HCEC 1CT (cell line): ENCODE measurements around the gene PPP2R3B.
"Not testable (repeated sequence)": the region's sequence is repeated elsewhere in the genome, so short reads cannot be mapped to it uniquely, and the experiment has no call there.

ENCODE experiments used
- DNase-seq: peaks from one replicate; pipeline ENCODE4 v3.0.0-alpha.2; 2017

Gene PPP2R3B

GRCh38 chrX:351736-352135, 35.0 kb downstream of the PPP2R3B start:
- DNase-seq = no peak

GRCh38 chrX:351324-351641, 35.4 kb downstream of the PPP2R3B start:
- DNase-seq = not testable (repeated sequence)

- DNase-seq = no peak
These were observed 36.0 kb downstream of the PPP2R3B start for GRCh38 chrX:350534-351323.

- DNase-seq = no peak
These were observed 36.6 kb downstream of the PPP2R3B start for GRCh38 chrX:350148-350533.

- DNase-seq = no peak
These were observed 37.0 kb downstream of the PPP2R3B start for GRCh38 chrX:349702-350101.

GRCh38 chrX:349196-349595, 37.5 kb downstream of the PPP2R3B start:
- no peak for DNase-seq

GRCh38 chrX:348461-349117, 38.1 kb downstream of the PPP2R3B start:
- DNase-seq = no peak

GRCh38 chrX:347351-348117, 39.2 kb downstream of the PPP2R3B start:
- no peak for DNase-seq

- DNase-seq = no peak
These were observed 40.5 kb downstream of the PPP2R3B start for GRCh38 chrX:346034-346813.

GRCh38 chrX:345020-345925, 41.4 kb downstream of the PPP2R3B start:
- DNase-seq = no peak

- DNase-seq = no peak
These were observed 42.3 kb downstream of the PPP2R3B start for GRCh38 chrX:344371-344901.

- DNase-seq = no peak
These were observed 45.1 kb downstream of the PPP2R3B start for GRCh38 chrX:341541-342101.

- DNase-seq = no peak
These were observed 45.9 kb downstream of the PPP2R3B start for GRCh38 chrX:340641-341423.

GRCh38 chrX:340121-340520, 46.6 kb downstream of the PPP2R3B start:
- DNase-seq = no peak

GRCh38 chrX:338836-339400, 47.8 kb downstream of the PPP2R3B start:
- DNase-seq = no peak

GRCh38 chrX:338281-338835, 48.3 kb downstream of the PPP2R3B start:
- DNase-seq = no peak

GRCh38 chrX:337331-337831, 49.3 kb downstream of the PPP2R3B start:
- no peak for DNase-seq

- no peak for DNase-seq
These were observed 50.5 kb downstream of the PPP2R3B start for GRCh38 chrX:336227-336626.

GRCh38 chrX:335758-336155, 51.0 kb downstream of the PPP2R3B start:
- DNase-seq = no peak
